HG03460 (cell line): ENCODE results near the gene KRTAP9-9.
"Not testable (repeated sequence)": the region's sequence is repeated elsewhere in the genome, so short reads cannot be mapped to it uniquely, and the experiment has no call there.

Source experiments
- ATAC-seq: cut with Tn5 transposase; IDR thresholded peaks from one replicate; pipeline ENCODE4 v1.9.1; 2021; ENCODE audit not compliant: unreplicated experiment

Gene KRTAP9-9

GRCh38 chr17:41255381-41256290 is at the start of gene KRTAP9-9:
Gene KRTAP9-9 (plus strand): TSS chr17:41255384.
- ATAC-seq, result not testable (repeated sequence)

- ATAC-seq, result no peak
Observed at GRCh38 chr17:41211845-41212466, 43.2 kb upstream of the KRTAP9-9 start.

GRCh38 chr17:41212524-41213169 is 42.5 kb upstream of the KRTAP9-9 start:
- no peak for ATAC-seq

- ATAC-seq, result no peak
Observed at GRCh38 chr17:41215681-41216080, 39.5 kb upstream of the KRTAP9-9 start.

GRCh38 chr17:41223821-41224220 is 31.4 kb upstream of the KRTAP9-9 start:
- no peak for ATAC-seq

GRCh38 chr17:41226051-41226450 is 29.1 kb upstream of the KRTAP9-9 start:
- ATAC-seq, result no peak

- not testable (repeated sequence) for ATAC-seq
Observed at GRCh38 chr17:41226598-41227095, 28.5 kb upstream of the KRTAP9-9 start, which contains the start of gene KRTAP9-2. Gene KRTAP9-2 (plus strand): TSS chr17:41226648. CDS start chr17:41226655, 7 bp downstream.

- ATAC-seq, result no peak
Observed at GRCh38 chr17:41230094-41230493, 25.1 kb upstream of the KRTAP9-9 start.

GRCh38 chr17:41231731-41232130 is 23.5 kb upstream of the KRTAP9-9 start:
- no peak for ATAC-seq

- ATAC-seq, result not testable (repeated sequence)
Observed at GRCh38 chr17:41232399-41233105, 22.6 kb upstream of the KRTAP9-9 start, which contains the start of gene KRTAP9-3. Gene KRTAP9-3 (plus strand): TSS chr17:41232449. CDS start chr17:41232502, 53 bp downstream.

- ATAC-seq, result not testable (repeated sequence)
Observed at GRCh38 chr17:41237116-41237515, 18.1 kb upstream of the KRTAP9-9 start.

- ATAC-seq, result not testable (repeated sequence)
Observed at GRCh38 chr17:41237949-41238437, 17.2 kb upstream of the KRTAP9-9 start, which contains the start of gene KRTAP9-8. Gene KRTAP9-8 (plus strand): TSS chr17:41237999. CDS start chr17:41238052, 53 bp downstream.

- not testable (repeated sequence) for ATAC-seq
Observed at GRCh38 chr17:41246995-41247787, 8.0 kb upstream of the KRTAP9-9 start.

- not testable (repeated sequence) for ATAC-seq
Observed at GRCh38 chr17:41249637-41250240, 5.4 kb upstream of the KRTAP9-9 start, which contains the start of gene KRTAP9-4. Gene KRTAP9-4 (plus strand): TSS chr17:41249687. CDS start chr17:41249721, 34 bp downstream.

- no peak for ATAC-seq
Observed at GRCh38 chr17:41251261-41251660, 3.9 kb upstream of the KRTAP9-9 start.

GRCh38 chr17:41254861-41255260 is 323 bp upstream of the KRTAP9-9 start:
- no peak for ATAC-seq

- no peak for ATAC-seq
Observed at GRCh38 chr17:41256291-41256685, 1.1 kb downstream of the KRTAP9-9 start.

GRCh38 chr17:41258406-41258805 is 3.2 kb downstream of the KRTAP9-9 start:
- ATAC-seq, result no peak

GRCh38 chr17:41263212-41263611 is 8.0 kb downstream of the KRTAP9-9 start:
- ATAC-seq, result no peak
